IMR-90 (cell line): ENCODE results near the gene CYB561D2. TPM values are rescaled to one million over a fixed set of nuclear protein-coding genes. Genes with fewer than 3 reads are reported as not detected.

Source experiments
- ATAC-seq: fragments of 200-7000 bp; cut with Tn5 transposase; 2 replicates; pipeline ENCODE4 v1.9.1; 2020; ENCODE audit warnings: low read depth, mild to moderate bottlenecking, moderate library complexity
- BruUV-seq: library from RNA; stranded (reverse); fragments of 400-500 nt; replicated peaks from 2 replicates; lab custom pipeline; 2021; lab: Mats Ljungman, UMichigan
- CTCF ChIA-PET: fragments of 300-600 bp; formaldehyde crosslinking; extraction: SDS; loops from one replicate; lab custom pipeline; 2021; ENCODE audit warnings: antibody characterized with exemption; lab: Yijun Ruan, JAX
- POLR2A ChIA-PET: fragments of 300-600 bp; sonication (Branson Sonifier 250); formaldehyde crosslinking; loops from one replicate; lab custom pipeline; 2022; ENCODE audit warnings: antibody characterized with exemption; ENCODE audit not compliant: unreplicated experiment; lab: Charles Lee
- DNase-seq: peaks from one replicate; pipeline ENCODE4 v3.0.0; 2013
- H2AFZ ChIP-seq: replicated peaks from 2 replicates; pipeline ENCODE3; 2013; ENCODE audit warnings: low read length, mild to moderate bottlenecking; ENCODE audit not compliant: poor library complexity
- H2AK5ac ChIP-seq: 2 replicates; pipeline ENCODE4 v1.6.1; 2013; ENCODE audit warnings: low read depth, low read length, inconsistent platforms
- H2AK9ac ChIP-seq: replicated peaks from 2 replicates; pipeline ENCODE3; 2013; ENCODE audit warnings: mild to moderate bottlenecking, low read depth, low read length, moderate library complexity; ENCODE audit not compliant: poor library complexity
- H2BK120ac ChIP-seq: 2 replicates; pipeline ENCODE4 v1.6.1; 2013; ENCODE audit warnings: low read depth, low read length, inconsistent platforms
- H2BK15ac ChIP-seq: 3 replicates; pipeline ENCODE4 v1.6.1; 2013; ENCODE audit warnings: low read depth, low read length, inconsistent platforms
- H2BK20ac ChIP-seq: 2 replicates; pipeline ENCODE4 v1.6.1; 2013; ENCODE audit warnings: low read depth, mild to moderate bottlenecking, inconsistent platforms, low read length, moderate library complexity
- H2BK5ac ChIP-seq: 2 replicates; pipeline ENCODE4 v1.6.1; 2013; ENCODE audit warnings: mild to moderate bottlenecking, low read depth, low read length, inconsistent platforms; ENCODE audit not compliant: poor library complexity, severe bottlenecking
- H3K14ac ChIP-seq: replicated peaks from 2 replicates; pipeline ENCODE4 v1.6.1; 2013; ENCODE audit warnings: low read depth, low read length, inconsistent platforms
- H3K18ac ChIP-seq: 2 replicates; pipeline ENCODE4 v1.6.1; 2013; ENCODE audit warnings: low read depth, low read length, control low read depth
- H3K23ac ChIP-seq: 2 replicates; pipeline ENCODE4 v1.6.1; 2013; ENCODE audit warnings: low read depth, low read length, inconsistent platforms
- H3K27ac ChIP-seq: 2 replicates; pipeline ENCODE4 v1.5.1; 2013; ENCODE audit warnings: mild to moderate bottlenecking, control low read depth, low read length; ENCODE audit not compliant: insufficient read depth
- H3K27me3 ChIP-seq: 2 replicates; pipeline ENCODE4 v1.6.1; 2013; ENCODE audit warnings: low read length; ENCODE audit not compliant: control insufficient read depth, insufficient read depth
- H3K36me3 ChIP-seq: 2 replicates; pipeline ENCODE4 v1.6.1; 2013; ENCODE audit warnings: low read length, mixed read lengths; ENCODE audit not compliant: control insufficient read depth, insufficient read depth
- H3K4ac ChIP-seq: 2 replicates; pipeline ENCODE4 v1.6.1; 2013; ENCODE audit warnings: low read depth, low read length, inconsistent platforms
- H3K4me1 ChIP-seq: 2 replicates; pipeline ENCODE4 v1.6.1; 2013; ENCODE audit warnings: low read length, mixed read lengths; ENCODE audit not compliant: control insufficient read depth, insufficient read depth
- H3K4me2 ChIP-seq: 2 replicates; pipeline ENCODE4 v1.6.1; 2013; ENCODE audit warnings: low read depth, mild to moderate bottlenecking, control low read depth, low read length, moderate library complexity
- H3K4me3 ChIP-seq: 2 replicates; pipeline ENCODE4 v1.5.1; 2013; ENCODE audit warnings: low read depth, mild to moderate bottlenecking, control low read depth, low read length, moderate library complexity; ENCODE audit not compliant: insufficient read depth
- H3K56ac ChIP-seq: 2 replicates; pipeline ENCODE4 v1.6.1; 2013; ENCODE audit warnings: low read length, inconsistent platforms; ENCODE audit not compliant: insufficient read depth; ENCODE audit errors: extremely low read depth
- H3K79me1 ChIP-seq, 2 experiments: 2 replicates each; pipeline ENCODE4 v1.6.1; 2013; ENCODE audit warnings: low read length in 2 of 2, inconsistent platforms in 1 of 2, low read depth in 1 of 2
- H3K9ac ChIP-seq: 2 replicates; pipeline ENCODE4 v1.6.1; 2013; ENCODE audit warnings: low read depth, low read length, control low read depth
- H3K9me1 ChIP-seq: 2 replicates; pipeline ENCODE4 v1.6.1; 2013; ENCODE audit warnings: low read length, inconsistent platforms; ENCODE audit not compliant: insufficient read depth
- H3K9me3 ChIP-seq: 2 replicates; pipeline ENCODE4 v1.6.1; 2013; ENCODE audit warnings: low read length; ENCODE audit not compliant: control insufficient read depth, insufficient read depth
- H4K20me1 ChIP-seq: 2 replicates; pipeline ENCODE4 v1.6.1; 2013; ENCODE audit warnings: low read length, inconsistent platforms; ENCODE audit not compliant: insufficient read depth
- H4K5ac ChIP-seq: 2 replicates; pipeline ENCODE4 v1.6.1; 2013; ENCODE audit warnings: mild to moderate bottlenecking, low read depth, low read length, control low read depth
- H4K8ac ChIP-seq, 2 experiments: 2 replicates each; pipeline ENCODE4 v1.6.1; 2013; ENCODE audit warnings: low read depth in 2 of 2, low read length in 2 of 2, control low read depth in 1 of 2, inconsistent platforms in 1 of 2
- H4K91ac ChIP-seq: 2 replicates; pipeline ENCODE4 v1.6.1; 2013; ENCODE audit warnings: low read depth, low read length, inconsistent platforms; ENCODE audit not compliant: insufficient read depth
- BHLHE40 ChIP-seq: fragments of 150-350 bp; IDR thresholded peaks from 2 replicates; pipeline ENCODE4 v1.6.1; 2016; ENCODE audit warnings: mild to moderate bottlenecking, low read depth, low read length
- CEBPB ChIP-seq: IDR thresholded peaks from 2 replicates; pipeline ENCODE4 v1.6.1; 2012; ENCODE audit warnings: low read depth, low read length, improper control_type of control experiment
- CHD1 ChIP-seq: IDR thresholded peaks from 2 replicates; pipeline ENCODE4 v1.6.1; 2012; ENCODE audit warnings: low read depth, low read length, improper control_type of control experiment
- CTCF ChIP-seq: conservative IDR thresholded peaks from 2 replicates; pipeline ENCODE4 v1.5.1; 2012; ENCODE audit warnings: mild to moderate bottlenecking, low read depth, low read length, improper control_type of control experiment
- ELK1 ChIP-seq: fragments of 150-350 bp; IDR thresholded peaks from 2 replicates; pipeline ENCODE4 v1.6.1; 2016; ENCODE audit warnings: low read depth, mild to moderate bottlenecking, low read length, moderate library complexity, borderline replicate concordance
- FOS ChIP-seq: fragments of 150-350 bp; IDR thresholded peaks from 2 replicates; pipeline ENCODE4 v1.6.1; 2016; ENCODE audit warnings: low read depth, low read length
- MAFK ChIP-seq: IDR thresholded peaks from 2 replicates; pipeline ENCODE4 v1.6.1; 2012; ENCODE audit warnings: low read depth, low read length, improper control_type of control experiment
- MAZ ChIP-seq: IDR thresholded peaks from 2 replicates; pipeline ENCODE4 v1.6.1; 2012; ENCODE audit warnings: low read depth, mild to moderate bottlenecking, low read length, improper control_type of control experiment, moderate library complexity, borderline replicate concordance
- NFE2L2 ChIP-seq: fragments of 150-350 bp; IDR thresholded peaks from 2 replicates; pipeline ENCODE4 v1.6.1; 2016; ENCODE audit warnings: low read depth, mild to moderate bottlenecking, low read length
- POLR2A ChIP-seq: IDR thresholded peaks from 2 replicates; pipeline ENCODE4 v1.6.1; 2012; ENCODE audit warnings: mild to moderate bottlenecking, low read depth, low read length
- RCOR1 ChIP-seq: IDR thresholded peaks from 2 replicates; pipeline ENCODE4 v1.6.1; 2012; ENCODE audit warnings: mild to moderate bottlenecking, low read length, improper control_type of control experiment; ENCODE audit not compliant: insufficient replicate concordance
- RFX5 ChIP-seq: IDR thresholded peaks from 2 replicates; pipeline ENCODE4 v1.8.0; 2012; ENCODE audit warnings: low read depth, mild to moderate bottlenecking, low read length, moderate library complexity
- SMC3 ChIP-seq: fragments of 150-350 bp; IDR thresholded peaks from 2 replicates; pipeline ENCODE4 v1.6.1; 2016; ENCODE audit warnings: low read depth, mild to moderate bottlenecking, antibody characterized with exemption, low read length, moderate library complexity
- USF2 ChIP-seq: fragments of 150-350 bp; IDR thresholded peaks from 2 replicates; pipeline ENCODE4 v1.6.1; 2017; ENCODE audit warnings: mild to moderate bottlenecking, antibody characterized with exemption, low read length, low read depth
- WGBS, 2 experiments: methylation state at CpG; one replicate each; pipeline versions ENCODE4 v1.1.5 to v1.1.7; 2013; ENCODE audit warnings: missing lambda C conversion rate in 2 of 2; ENCODE audit not compliant: insufficient read length in 1 of 2; ENCODE audit errors: extremely low coverage in 2 of 2; 5-methylcytosine and 5-hydroxymethylcytosine counted together
- dilution Hi-C: fragments of 300-500 bp; cut with HindIII; formaldehyde crosslinking; loops from one replicate; pipeline ENCODE4 v1.14.3; 2018; ENCODE audit warnings: low sequenced_read_pairs; ENCODE audit not compliant: unreplicated experiment
- in situ Hi-C: fragments of 300-500 bp; cut with MboI; formaldehyde crosslinking; loops from 3 replicates; pipeline ENCODE4 v1.14.3; 2019; ENCODE audit warnings: low sequenced_read_pairs, inconsistent platforms, mixed read lengths
- intact Hi-C: fragments of 100-400 bp; cut with micrococcal nuclease; formaldehyde crosslinking; loops from 2 replicates; pipeline ENCODE4 v1.10.0; 2022
- polyA plus RNA-seq, 3 experiments: library from polyadenylated mRNA; depleted of rRNA; stranded (reverse); fragments of >200 nt; gene quantifications; 2 replicates each; pipeline ENCODE4 v1.2.3, GENCODE V29; 2012; ENCODE audit warnings: low replicate concordance in 1 of 3
- total RNA-seq: library from RNA; depleted of rRNA; stranded (reverse); fragments of >200 nt; gene quantifications from 2 replicates; pipeline ENCODE4 v1.2.3, GENCODE V29; 2012

The CYB561D2 gene
- total and polyA plus RNA-seq, 2 of the 4 experiments (the other 2 are of a cell fraction) = 29.2 to 31.7 TPM

GRCh38 chr3:50338965-50339364 is 11.7 kb upstream of the CYB561D2 start:
- Histone ChIP-seq H2BK15ac (peak overlapping the region; percentile 61; the same call in 1 of the 3 replicates), H3K9me1 (peaks cover 23% of the 10 kb centered on the region), H2BK120ac (peak overlapping the region; percentile 19), H4K91ac (no peak overlapping the region; the same call in 1 of the 2 replicates), H2AK5ac (peak overlapping the region; percentile 59), H4K20me1 (peaks cover 28% of the 10 kb centered on the region), H3K23ac (peak overlapping the region; percentile 64; the same call in 1 of the 2 replicates), H3K18ac (no peak overlapping the region), H2AFZ (peak overlapping the region; percentile 62), H3K27me3 (no peaks in the 10 kb centered on the region), H2BK5ac (peak overlapping the region; percentile 7), H3K56ac (no peak overlapping the region), H3K79me1 (peaks cover 15 to 50% of the 10 kb centered on the region in 2 experiments; a peak in 3 of 4 replicates), H3K36me3 (peaks cover 3% of the 10 kb centered on the region; the same call in 1 of the 2 replicates), H4K5ac (no peak overlapping the region), H3K9ac (no peak overlapping the region), H2BK20ac (no peak overlapping the region; the same call in 1 of the 2 replicates), H3K14ac (0 out of 2 replicates have a peak overlapping the region, but pooled peaks have one; percentile 37), H3K4ac (peak overlapping the region; percentile 62), H4K8ac (peak overlapping the region in 1 of 2 experiments; percentile 56; a peak in 2 of 4 replicates), H2AK9ac (peak overlapping the region; percentile 70), H3K4me2 (no peak overlapping the region), H3K4me3 (no peak overlapping the region), H3K9me3 (no peaks in the 10 kb centered on the region), H3K27ac (no peak overlapping the region), H3K4me1 (peaks cover 29% of the 10 kb centered on the region)
- WGBS, 2 experiments = 79% methylated on average over 4 of the region's 5 CpGs; no CpG with 5 or more reads in 1 of the 2 experiments
- no TSS peak for BruUV-seq
- DNase-seq (no peak), ATAC-seq (no peak)
- TF ChIP-seq MAZ (no peak), NFE2L2 (no peak), CTCF (no peak), FOS (no peak), CHD1 (no peak), POLR2A (no peak), RCOR1 (no peak), RFX5 (no peak), SMC3 (no peak), MAFK (no peak), BHLHE40 (no peak), CEBPB (no peak), USF2 (no peak), ELK1 (no peak)
- dilution Hi-C loops (no loop called here), intact Hi-C loops (no loop called here), in situ Hi-C loops (loop anchor here (25.0 kb wide), 3 partner anchors 1048 to 1823 kb away; partner anchors contain the start of genes ABHD14B, GPR62, MANF and PCBP4)
- CTCF ChIA-PET = no interaction called here
- POLR2A ChIA-PET = no interaction called here
